ENCODE results near the gene S100A5.
"Not testable (repeated sequence)": the region's sequence is repeated elsewhere in the genome, so short reads cannot be mapped to it uniquely, and the experiment has no call there.

Gene S100A5

DNA sequence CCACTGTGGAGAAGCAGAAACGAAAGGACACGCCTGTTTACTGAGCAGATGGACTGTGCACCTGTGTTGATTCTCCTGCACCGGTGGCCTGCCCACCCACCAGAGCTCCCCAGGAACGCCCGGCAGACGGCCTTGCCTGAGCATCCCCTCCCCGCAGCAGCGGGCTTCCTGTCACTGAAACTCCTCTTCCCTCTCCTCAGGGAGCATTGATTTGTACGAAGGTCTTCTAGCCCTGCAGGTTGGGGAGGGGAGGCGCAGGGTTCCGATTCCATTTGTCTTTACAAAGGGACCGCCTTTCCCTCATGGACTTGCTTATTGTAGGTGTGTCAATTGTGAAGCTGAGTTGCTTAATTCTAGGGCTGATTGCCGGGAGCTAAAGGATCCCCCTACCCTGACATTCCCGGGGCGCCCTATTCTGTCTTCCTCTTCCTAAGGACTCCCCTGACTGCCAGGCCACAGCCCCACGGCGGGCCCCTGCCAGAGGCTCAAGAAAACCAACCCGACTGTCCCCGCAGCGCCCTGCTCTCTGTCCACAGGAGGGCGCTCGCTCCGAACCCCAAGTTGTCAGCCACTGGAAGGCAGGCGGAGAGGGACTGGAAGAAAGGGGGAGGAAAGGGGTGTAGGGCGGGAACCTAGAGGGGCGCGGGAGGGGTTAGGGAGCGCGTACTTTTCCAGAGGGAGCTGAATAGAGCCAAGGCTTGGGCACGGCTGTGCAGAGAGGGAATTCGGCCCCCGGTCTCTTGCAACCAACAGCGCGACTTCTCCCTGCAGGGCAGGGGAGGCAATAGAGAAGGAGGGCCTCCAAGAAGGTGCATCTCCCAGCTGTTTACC lies 7.8 kb downstream of the S100A5 start:
- DNase-seq: peak; percentile 91

GRCh38 chr1:153532181-153532580 lies 8.6 kb downstream of the S100A5 start:
- no peak for DNase-seq

GRCh38 chr1:153531638-153532037 lies 9.1 kb downstream of the S100A5 start:
- DNase-seq: no peak

DNA sequence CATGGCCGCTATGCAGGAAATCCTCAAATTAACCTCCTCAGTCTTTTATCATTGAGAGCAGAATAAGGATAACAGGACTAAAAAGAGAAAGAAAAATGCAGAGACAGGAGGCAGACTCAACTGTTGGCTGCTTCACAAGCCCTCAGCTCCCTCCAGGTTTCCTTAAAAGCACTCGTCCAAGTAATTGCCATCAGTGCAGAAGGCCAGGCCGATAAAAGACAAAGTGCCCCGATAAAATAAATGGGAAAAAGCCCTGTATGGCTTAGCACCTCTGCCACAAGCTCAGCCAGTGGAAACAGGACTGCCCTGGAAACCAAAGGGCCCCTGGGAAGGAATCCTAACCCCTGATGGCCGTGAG lies 13.1 kb downstream of the S100A5 start:
- DNase-seq: no peak

- no peak for DNase-seq
Observed at GRCh38 chr1:153527023-153527682, 13.6 kb downstream of the S100A5 start.

GRCh38 chr1:153526132-153526543 lies 14.6 kb downstream of the S100A5 start:
- DNase-seq: no peak

DNA sequence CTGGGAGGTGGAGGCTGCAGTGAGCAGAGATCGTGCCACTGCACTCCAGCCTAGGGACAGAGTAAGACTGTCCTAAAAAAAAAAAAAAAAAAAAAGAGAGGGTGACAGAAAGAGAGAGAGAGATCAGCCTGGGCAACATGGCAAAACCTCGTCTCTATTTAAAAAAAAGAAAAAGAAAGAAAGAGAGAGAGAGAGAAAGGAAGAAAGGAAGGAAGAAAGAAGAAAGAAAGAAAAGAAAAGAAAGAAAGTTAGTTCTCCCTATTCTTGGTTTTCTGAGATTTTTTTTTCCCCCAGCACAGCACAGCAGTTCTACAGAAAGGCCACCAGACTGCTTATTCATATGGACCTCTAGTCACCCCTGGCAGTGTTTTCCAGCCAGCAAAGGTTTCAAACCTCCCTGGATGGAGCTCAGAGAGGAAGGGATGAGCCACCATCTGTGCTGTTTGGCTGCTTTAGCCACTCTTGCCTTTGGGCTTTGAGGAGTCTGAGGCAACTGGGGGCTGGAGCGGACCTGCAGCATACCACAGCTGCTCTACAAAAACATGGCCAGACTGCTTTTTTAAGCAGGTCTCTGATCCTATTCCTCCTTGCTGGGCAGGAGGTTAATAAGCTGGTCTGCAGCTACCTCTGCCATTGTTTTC lies 15.5 kb downstream of the S100A5 start:
- no peak for DNase-seq

GRCh38 chr1:153522353-153523048 lies 18.2 kb downstream of the S100A5 start:
- DNase-seq: not testable (repeated sequence)

GRCh38 chr1:153521808-153522207 lies 18.9 kb downstream of the S100A5 start:
- DNase-seq: not testable (repeated sequence)

DNA sequence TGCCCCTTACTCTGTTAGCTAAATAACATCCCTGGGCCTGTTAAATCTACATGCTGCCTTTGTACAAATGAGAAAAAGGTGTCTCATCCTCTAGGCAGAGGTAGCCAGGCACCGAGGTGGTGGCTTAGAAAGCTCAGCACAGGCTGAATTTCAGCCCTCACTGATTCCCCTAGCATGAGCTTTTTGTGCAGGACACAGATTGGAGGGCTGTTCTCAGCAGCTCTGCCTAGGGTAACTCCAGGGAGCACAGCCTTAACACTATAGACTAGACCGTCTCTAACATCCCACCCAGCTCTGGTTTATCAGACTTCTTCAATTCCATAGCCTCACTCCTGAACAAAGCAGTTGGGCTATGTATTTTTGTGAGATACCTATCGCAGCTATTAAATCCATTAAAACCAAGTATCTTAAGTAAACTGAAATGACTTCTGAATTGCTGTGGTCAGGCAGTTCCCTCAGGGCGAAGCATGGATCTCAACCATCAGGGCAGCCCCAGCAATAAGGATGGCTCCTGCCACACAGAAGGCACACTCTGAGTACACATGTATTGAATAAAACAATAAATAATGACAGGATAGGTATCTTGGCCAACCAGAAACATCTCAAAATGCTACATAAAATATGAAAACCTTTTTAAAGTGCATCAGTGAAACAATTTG lies 19.8 kb downstream of the S100A5 start:
- DNase-seq: no peak

DNA sequence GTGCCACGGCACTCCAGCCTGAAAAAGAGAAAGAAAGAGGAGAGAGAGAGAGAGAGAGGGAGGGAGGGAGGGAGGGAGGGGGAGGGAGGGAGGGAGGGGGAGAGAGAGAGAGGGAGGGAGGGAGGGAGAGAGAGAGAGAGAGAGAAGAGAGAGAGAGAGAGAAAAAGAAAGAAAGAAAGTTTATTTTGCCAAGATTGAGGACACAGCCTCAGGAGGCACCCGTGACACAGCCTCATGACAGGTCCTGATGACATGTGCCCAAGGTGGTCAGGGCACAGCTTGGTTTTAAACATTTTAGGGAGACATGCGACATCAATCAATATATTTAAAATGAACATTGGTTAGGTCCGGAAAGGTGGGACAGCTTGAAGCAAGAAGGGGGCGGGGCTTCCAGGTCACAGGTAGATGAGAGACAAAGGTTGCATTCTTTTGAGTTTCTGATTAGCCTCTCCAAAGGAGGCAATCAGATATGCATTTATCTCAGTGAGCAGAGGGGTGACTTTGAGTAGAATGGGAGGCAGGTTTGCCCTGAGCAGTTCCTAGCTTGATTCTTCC lies 20.5 kb downstream of the S100A5 start:
- DNase-seq: not testable (repeated sequence)

GRCh38 chr1:153519242-153519641 lies 21.5 kb downstream of the S100A5 start:
- DNase-seq: no peak

- DNase-seq: no peak
Observed at GRCh38 chr1:153515504-153516394, 25.0 kb downstream of the S100A5 start.

- no peak for DNase-seq
Observed at GRCh38 chr1:153513666-153514065, 27.1 kb downstream of the S100A5 start.

GRCh38 chr1:153513023-153513422 lies 27.7 kb downstream of the S100A5 start:
- DNase-seq: no peak

GRCh38 chr1:153510984-153511410 lies 29.7 kb downstream of the S100A5 start:
- DNase-seq: peak; percentile 81

DNA sequence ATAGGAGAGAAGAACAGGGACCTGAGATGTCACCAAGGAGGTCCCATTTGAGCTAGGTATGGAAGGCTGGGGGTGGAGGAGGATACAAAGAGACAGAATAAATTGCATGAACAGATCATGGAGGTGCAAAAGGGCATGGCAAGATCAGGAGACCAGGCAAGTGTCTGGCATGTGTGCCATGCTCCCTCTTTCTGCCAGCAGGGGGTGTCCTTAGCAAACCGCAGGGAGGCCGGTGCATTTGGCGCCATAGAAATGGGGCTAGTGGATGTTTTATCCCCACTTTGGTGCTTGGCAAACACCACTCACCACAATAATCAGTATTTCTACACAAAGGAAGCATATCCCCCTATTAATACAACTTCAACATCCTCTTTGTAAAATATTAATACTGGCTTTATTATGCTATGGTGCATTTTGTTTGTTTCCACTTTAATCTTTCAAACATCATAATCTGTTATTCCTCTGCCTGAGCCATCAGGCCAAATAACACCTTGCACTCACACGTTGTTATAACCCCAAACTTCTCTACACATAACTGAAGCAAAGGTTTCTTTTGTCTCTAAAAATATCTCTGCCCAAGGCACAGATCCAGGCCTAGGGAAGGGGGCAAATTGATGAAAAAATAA lies 30.9 kb downstream of the S100A5 start:
- peak; percentile 38 for DNase-seq

DNA sequence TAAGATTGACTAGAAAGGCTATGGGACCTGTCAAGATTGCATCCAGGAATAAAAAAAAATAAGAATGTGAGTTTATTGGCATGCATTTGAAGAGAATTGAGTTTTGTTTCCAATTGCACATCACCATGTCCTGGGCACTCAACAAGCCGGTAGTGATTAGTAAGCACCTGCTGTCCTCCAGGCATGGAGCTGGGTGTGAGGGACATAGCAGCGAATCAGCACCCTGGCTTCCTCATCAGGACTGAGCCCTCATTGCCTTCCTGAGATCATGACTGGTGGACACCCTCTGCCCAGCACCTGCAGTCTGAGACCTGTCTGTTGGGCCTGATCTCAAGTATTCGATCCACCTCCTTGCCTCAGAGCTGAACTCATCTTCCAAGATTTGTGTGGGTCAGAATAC lies 31.7 kb downstream of the S100A5 start:
- DNase-seq: no peak

- DNase-seq: no peak
Observed at GRCh38 chr1:153507926-153508583, 32.7 kb downstream of the S100A5 start.

DNA sequence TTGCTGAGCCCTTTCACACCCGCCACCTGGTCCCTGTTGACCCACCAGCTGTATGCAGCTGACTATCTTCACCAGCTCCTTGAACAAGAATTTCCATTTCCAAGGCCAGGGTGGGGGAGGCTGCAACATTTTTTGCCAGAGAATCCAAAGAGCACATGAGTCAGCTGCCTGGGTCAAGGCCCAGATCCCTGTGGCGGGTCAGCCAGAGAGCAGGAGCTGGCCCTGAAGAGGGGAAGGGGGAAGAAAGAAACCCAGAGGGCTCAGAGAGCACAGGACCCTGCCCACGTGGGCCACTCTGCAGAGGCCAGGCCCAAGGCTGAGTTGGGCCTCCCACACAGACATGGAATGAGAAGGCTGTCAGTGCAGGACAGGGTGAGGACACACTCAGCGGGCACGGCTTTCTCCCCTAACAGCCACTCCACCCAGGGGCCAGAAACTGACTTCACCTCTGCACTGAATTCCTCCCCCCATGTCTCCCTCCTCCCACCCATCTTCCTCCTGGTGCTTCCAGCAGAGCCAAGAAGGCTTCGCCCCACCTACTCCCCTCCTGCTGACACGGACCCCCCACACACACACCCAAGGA lies 33.8 kb downstream of the S100A5 start:
- peak; percentile 87 for DNase-seq

Data from fibroblast of skin of scalp (primary cell).